GM10266 (cell line): ENCODE results near the gene EEF1B2.

ENCODE experiments used
- DNase-seq: peaks from one replicate; pipeline ENCODE4 v3.0.0; 2012; ENCODE audit errors: extremely low spot score
- CTCF ChIP-seq: IDR thresholded peaks from 2 replicates; pipeline ENCODE4 v1.5.1; 2012; ENCODE audit warnings: mild to moderate bottlenecking, low read depth; ENCODE audit not compliant: control insufficient read depth, insufficient read depth; ENCODE audit errors: missing control alignments

Gene EEF1B2

GRCh38 chr2:206190689-206191088 is 31.0 kb downstream of the EEF1B2 start:
- TF ChIP-seq CTCF = no peak
- no peak for DNase-seq

DNA sequence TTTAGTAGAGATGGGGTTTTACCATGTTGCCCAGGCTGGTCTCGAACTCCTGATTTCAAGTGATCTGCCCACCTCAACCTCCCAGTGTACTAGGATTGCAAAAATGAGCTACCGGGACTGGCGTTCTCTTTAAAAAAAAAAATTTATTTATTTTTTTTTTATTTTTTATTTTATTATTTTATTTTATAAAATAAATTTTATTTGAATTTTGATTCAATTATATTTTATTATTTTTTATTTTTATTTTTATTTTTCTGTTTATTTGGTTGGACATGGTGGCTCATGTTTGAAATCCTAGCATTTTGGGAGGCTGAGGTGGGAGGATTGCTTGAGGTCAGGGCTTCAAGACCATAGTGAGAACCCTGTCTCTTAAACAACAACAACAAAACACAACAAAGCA is 32.5 kb downstream of the EEF1B2 start:
- no peak for TF ChIP-seq CTCF
- no peak for DNase-seq

GRCh38 chr2:206193671-206194357 is 34.1 kb downstream of the EEF1B2 start:
- no peak for DNase-seq
- no peak for TF ChIP-seq CTCF

DNA sequence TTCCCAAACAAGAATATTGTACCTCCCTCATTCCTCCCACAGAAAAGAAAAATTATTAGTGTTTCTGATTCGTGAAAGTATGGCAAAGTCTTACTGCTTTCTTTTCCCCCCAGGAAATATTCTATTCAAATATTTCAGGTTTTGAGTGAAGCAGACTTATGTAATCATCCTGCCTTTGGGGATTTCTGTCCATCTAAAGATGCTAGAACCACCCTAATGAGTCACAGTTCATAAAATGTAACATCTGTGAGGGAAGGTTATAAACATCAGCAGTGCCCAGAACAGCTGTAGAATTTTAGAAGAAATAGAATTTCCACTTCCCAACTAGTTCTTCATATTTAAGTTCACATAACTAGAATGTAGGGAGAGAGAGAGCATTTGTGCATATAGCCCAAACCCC is 39.0 kb downstream of the EEF1B2 start:
- no peak for DNase-seq
- TF ChIP-seq CTCF = no peak

GRCh38 chr2:206201075-206201848 is 41.6 kb downstream of the EEF1B2 start:
- no peak for DNase-seq
- no peak for TF ChIP-seq CTCF

DNA sequence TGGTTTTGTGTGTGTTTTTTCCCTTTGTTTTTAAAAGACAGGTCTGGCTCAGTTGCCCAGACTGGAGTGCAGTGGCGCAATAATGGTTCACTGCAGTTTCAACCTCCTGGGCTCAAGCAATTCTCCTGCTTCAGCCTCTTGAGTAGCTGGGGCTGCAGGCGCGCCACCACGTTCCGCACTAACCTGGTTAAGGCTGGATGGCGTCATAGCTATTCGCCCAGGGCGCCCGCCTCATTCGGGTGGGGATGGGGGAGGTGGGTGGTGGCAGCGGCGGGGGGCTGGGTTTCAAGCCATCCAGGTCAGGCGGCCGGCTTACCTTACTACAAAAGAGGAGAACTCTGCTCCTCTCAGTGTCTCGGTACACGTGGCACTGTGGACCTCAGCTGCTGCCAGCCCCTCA is 42.8 kb downstream of the EEF1B2 start:
- TF ChIP-seq CTCF = no peak
- no peak for DNase-seq

- TF ChIP-seq CTCF = no peak
These were observed 43.6 kb downstream of the EEF1B2 start for GRCh38 chr2:206203331-206203730.

More at GRCh38 chr2:206203331-206203730, 43.6 kb downstream of the EEF1B2 start:
- no peak for DNase-seq
